ENCODE results near the gene ATAD2B. TPM values are rescaled to one million over a fixed set of nuclear protein-coding genes. Genes with fewer than 3 reads are reported as not detected.

Gene ATAD2B
- total RNA-seq, 4 donors from 2014 or later, result 41.9 to 71.0 (median 53.1) TPM

DNA sequence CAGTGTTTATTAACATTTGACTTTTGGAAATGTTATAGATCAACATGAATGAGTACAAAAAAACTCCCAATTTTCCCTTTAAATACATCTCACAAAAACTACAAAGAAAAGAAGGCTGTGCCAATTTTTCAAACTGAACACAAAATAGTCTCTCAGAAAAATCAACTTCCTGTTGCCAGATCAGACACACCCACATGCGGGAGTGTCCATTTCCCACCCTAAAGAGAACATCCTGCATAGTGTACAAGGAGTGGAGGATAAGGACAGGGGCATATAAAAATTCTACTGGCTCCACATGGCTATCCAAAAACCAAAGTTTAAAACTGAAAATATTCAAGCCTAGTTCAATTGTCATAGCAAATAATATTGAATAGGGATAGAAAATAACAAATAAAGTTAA is 165.3 kb downstream of the ATAD2B start:
- H3K27ac ChIP-seq, result no peak overlapping the region
- DNase-seq, result no peak

DNA sequence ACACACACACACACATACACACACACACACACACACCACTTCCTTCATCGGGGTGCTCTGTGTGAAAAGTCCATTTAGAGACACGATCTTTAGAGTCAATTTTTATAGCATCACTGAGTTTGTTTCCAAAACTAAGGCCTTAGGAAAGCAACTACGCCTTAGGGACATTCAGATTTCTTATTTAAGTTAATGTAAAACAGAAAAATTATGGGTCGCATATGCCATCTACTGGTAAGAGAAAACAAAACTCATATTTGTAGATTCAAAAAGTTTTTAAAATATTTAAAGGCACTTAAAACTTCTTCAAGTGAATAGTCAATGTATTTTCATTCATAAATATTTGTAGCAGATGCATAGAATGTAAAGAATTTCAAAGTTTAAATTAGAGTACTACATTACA is 166.2 kb downstream of the ATAD2B start:
- Histone ChIP-seq H3K4me1 (no peaks in the 10 kb centered on the region), H3K36me3 (peaks cover 0 to 41% (median 0%) of the 10 kb centered on the region in 3 donors), H3K27ac (no peak overlapping the region), H3K4me3 (no peak overlapping the region), H3K27me3 (no peaks in the 10 kb centered on the region), H3K9me3 (no peaks in the 10 kb centered on the region)
- no peak for TF ChIP-seq POLR2A (IDR thresholded peaks at IDR 0.05)
- TF ChIP-seq CTCF (IDR thresholded peaks at IDR 0.05), result peak in 3 of 6 experiments; percentile 2 to 22 (median 9)
- DNase-seq, result no peak

More for the DNA sequence above, 165.3 kb downstream of the ATAD2B start:
- Histone ChIP-seq H3K9me3 (no peaks in the 10 kb centered on the region), H3K36me3 (peaks cover 0 to 41% (median 0%) of the 10 kb centered on the region in 3 donors), H3K27me3 (no peaks in the 10 kb centered on the region), H3K4me1 (no peaks in the 10 kb centered on the region), H3K4me3 (no peak overlapping the region)
- TF ChIP-seq CTCF (IDR thresholded peaks at IDR 0.05), result no peak
- TF ChIP-seq POLR2A (IDR thresholded peaks at IDR 0.05), result no peak

DNA sequence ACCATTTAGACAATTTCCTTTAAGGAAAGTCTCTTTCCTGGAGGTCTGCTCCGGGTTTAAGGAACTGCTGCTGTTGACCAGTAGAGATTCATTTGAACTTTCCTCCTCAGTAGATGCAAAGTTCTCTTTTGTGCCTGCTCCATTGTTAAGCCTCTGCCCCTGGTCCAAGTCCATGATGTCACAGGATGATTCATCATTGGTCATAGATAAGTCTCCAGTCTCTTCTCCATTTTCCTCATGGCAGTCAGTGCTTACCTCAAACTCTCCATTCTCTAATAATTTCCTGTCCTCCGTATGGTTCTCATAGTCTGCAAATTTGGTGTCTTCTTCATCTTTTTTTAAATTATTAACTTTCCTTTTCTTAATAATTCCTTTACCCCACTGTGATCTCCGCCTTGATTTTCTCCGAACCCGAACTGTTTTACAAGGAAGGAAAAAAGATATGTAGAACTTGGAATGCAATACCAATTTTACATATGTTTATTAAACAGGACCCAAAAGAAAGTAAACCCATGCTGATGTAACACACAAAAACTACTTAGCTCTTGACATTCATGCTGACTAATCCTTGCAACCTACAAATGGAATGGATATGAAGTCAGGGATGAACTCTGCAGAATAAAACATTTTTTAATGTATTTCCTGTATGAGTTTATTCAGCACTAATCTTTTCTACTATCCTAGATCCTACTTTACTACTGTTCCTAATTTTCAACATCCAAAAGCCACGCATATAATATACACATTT is 169.1 kb downstream of the ATAD2B start:
- DNase-seq, result peak in 1 of 3 donors; percentile 66
- no peaks in the 10 kb centered on the region for H3K27me3 ChIP-seq
- H3K9me3 ChIP-seq, result no peaks in the 10 kb centered on the region
- H3K4me3 ChIP-seq, result no peak overlapping the region
- no peaks in the 10 kb centered on the region for H3K4me1 ChIP-seq
- TF ChIP-seq POLR2A (IDR thresholded peaks at IDR 0.05) (no peak), CTCF (IDR thresholded peaks at IDR 0.05) (peak in 1 of 6 experiments; percentile 3)
- peaks cover 0 to 32% (median 0%) of the 10 kb centered on the region in 3 donors for H3K36me3 ChIP-seq
- H3K27ac ChIP-seq, result no peak overlapping the region

DNA sequence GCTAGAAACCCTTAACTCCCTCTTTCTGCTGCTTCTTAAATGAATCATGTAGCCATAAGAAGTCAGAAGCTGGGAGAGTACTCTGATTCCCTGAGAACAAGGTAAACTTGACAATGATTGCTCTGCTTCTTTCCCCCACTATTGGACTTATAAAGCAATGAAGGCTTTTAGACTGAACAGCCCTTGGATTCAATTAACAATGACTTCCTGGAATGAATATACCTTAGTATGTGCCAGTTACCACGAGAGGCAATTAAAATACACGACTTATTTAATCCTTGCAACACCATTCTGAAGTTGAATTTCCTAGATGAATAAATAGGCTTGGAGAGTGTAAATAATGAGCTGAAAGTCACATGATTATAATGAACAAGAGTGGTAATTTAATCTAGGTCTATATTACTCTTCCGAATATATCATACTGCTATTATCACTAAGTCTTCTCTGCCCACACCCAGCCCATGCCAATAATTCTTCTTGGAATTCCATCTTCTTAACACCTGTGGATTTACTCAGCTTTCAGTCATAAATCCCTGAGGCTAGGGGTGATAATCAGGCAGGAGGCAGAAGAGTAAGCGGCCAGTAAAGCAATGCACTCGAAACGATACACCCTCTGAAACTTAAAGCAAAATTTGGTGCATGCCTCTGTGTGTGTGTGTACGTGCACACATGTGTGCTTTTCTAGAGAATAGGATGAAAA is 170.2 kb downstream of the ATAD2B start:
- H3K27ac ChIP-seq, result no peak overlapping the region
- no peak for TF ChIP-seq POLR2A (IDR thresholded peaks at IDR 0.05)
- no peak for TF ChIP-seq CTCF (IDR thresholded peaks at IDR 0.05)
- peaks cover 0 to 36% (median 0%) of the 10 kb centered on the region in 3 donors for H3K36me3 ChIP-seq

DNA sequence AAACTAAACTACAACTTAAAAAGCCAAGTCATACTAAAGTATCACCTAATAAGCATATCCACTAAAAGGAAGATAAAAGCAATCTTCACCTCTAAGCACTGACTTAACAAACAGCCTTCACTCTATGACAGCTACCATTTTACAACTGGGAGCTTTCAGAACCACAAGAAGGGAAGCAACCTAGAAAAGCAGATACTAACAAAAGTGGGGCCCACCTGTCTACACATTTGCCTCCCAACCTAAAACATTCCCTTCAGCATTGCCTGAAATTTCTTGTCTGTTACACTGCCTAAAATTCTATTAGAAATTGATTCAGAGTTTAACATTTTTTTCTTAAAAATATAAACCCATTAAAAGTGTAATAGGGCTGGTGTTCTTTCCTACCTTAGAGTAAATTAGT is 172.0 kb downstream of the ATAD2B start:
- H3K4me3 ChIP-seq, result no peak overlapping the region
- no peak overlapping the region for H3K27ac ChIP-seq
- H3K36me3 ChIP-seq, result peaks cover 0 to 34% (median 0%) of the 10 kb centered on the region in 3 donors
- H3K27me3 ChIP-seq, result no peaks in the 10 kb centered on the region
- no peaks in the 10 kb centered on the region for H3K4me1 ChIP-seq
- TF ChIP-seq CTCF (IDR thresholded peaks at IDR 0.05) (no peak), POLR2A (IDR thresholded peaks at IDR 0.05) (no peak)
- no peak for DNase-seq
- no peaks in the 10 kb centered on the region for H3K9me3 ChIP-seq

More for the DNA sequence above, 170.2 kb downstream of the ATAD2B start:
- H3K4me1 ChIP-seq, result no peaks in the 10 kb centered on the region
- no peak overlapping the region for H3K4me3 ChIP-seq
- H3K9me3 ChIP-seq, result no peaks in the 10 kb centered on the region
- DNase-seq, result no peak
- H3K27me3 ChIP-seq, result no peaks in the 10 kb centered on the region
